ENCODE results near the gene CYP2W1. TPM values are rescaled to one million over a fixed set of nuclear protein-coding genes. Genes with fewer than 3 reads are reported as not detected.

The CYP2W1 gene
- total RNA-seq, 1 experiment from 2014 or later, result not detected

DNA sequence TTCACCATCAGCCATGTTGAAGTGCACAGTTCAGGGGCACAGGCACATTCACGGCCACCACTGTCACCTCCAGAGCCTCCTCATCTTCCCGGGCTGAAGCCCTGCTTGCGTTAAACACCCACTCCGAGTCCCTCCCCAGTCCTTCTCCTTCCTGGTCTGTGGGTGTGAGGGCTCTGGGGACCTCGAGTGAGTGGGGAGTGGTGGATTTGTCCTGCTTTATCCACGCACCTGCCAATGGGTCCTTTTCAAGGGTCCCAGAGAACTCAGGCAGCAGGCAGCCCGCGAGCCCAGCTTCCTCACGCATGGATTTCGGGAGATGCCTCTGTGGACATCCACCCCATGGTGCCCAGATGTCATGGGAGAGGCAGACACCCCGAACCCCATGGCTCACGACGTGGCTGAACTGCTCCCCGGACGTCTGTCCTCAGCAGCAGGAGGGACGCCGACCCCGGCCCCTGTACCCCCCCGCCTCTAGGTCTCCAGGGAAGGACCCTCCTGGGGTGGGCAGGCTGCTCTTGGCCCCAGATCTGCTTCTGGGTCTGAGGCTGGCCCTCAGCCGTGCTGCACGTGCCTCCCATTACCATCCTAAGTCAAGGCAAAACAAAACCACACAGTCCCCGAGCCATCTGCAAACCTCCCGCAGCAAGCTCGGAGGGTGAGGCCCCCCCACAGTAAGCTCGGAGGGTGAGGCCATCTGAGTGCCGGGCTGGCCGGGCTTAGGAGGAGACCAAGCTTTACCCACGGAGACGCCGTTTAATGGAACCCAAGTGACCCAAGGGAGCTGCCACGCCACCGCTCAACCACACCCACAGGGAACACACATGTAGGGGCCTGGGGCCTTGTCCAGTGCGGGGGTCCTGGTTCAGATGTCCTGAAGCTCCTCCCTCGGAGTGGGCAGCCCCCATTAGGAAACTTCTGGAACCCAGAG lies 9.0 kb downstream of the CYP2W1 start:
- DNase-seq (ENCODE audit: low read depth, low spot score) (no peak), ATAC-seq (no peak)
- ChIA-PET CTCF (interaction anchor here (1.4 to 5.0 kb wide), 9 partner anchors 14 to 192 kb away, joined by 4 to 69 read pairs (median 6); partner anchors contain the start of gene COX19), POLR2A (no interaction called here), RAD21 (ENCODE audit: low non-redundant PET in 1 of 2, low total read pairs in 2 of 2, uncharacterized antibody in 2 of 2, unreplicated experiment in 2 of 2) (interaction anchor here (1.3 to 1.6 kb wide), 2 partner anchors 74 kb away, joined by 11 read pairs; no protein-coding TSS in a partner anchor)
- peaks cover 2 to 24% of the 10 kb centered on the region in 2 experiments; a peak in 2 of 4 replicates for H3K4me1 ChIP-seq (ENCODE audit: control insufficient read depth in 1 of 2, insufficient read depth in 2 of 2, low read length in 2 of 2)
- intact Hi-C loops (cut with micrococcal nuclease), result loop anchor here (5.0 kb wide), 1 partner anchor 145 kb away; a partner anchor contains a TSS
- H2AFZ ChIP-seq (ENCODE audit: low read depth, low read length, poor library complexity, severe bottlenecking), result no peak overlapping the region
- TF ChIP-seq POLR2A (IDR thresholded peaks at IDR 0.05; ENCODE audit: borderline replicate concordance, extremely low read depth, insufficient read depth, insufficient read length), result no peak
- no peak for TF ChIP-seq YY1 (IDR thresholded peaks at IDR 0.05; ENCODE audit: extremely low read depth, insufficient replicate concordance, low read depth, low read length)
- TF ChIP-seq, protein P1, sequence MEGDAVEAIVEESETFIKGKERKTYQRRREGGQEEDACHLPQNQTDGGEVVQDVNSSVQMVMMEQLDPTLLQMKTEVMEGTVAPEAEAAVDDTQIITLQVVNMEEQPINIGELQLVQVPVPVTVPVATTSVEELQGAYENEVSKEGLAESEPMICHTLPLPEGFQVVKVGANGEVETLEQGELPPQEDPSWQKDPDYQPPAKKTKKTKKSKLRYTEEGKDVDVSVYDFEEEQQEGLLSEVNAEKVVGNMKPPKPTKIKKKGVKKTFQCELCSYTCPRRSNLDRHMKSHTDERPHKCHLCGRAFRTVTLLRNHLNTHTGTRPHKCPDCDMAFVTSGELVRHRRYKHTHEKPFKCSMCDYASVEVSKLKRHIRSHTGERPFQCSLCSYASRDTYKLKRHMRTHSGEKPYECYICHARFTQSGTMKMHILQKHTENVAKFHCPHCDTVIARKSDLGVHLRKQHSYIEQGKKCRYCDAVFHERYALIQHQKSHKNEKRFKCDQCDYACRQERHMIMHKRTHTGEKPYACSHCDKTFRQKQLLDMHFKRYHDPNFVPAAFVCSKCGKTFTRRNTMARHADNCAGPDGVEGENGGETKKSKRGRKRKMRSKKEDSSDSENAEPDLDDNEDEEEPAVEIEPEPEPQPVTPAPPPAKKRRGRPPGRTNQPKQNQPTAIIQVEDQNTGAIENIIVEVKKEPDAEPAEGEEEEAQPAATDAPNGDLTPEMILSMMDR (IDR thresholded peaks at IDR 0.05 in 2 of 3, conservative IDR thresholded peaks at IDR 0.05 in 1 of 3; ENCODE audit: borderline replicate concordance in 1 of 3, insufficient read depth in 1 of 3, low read depth in 2 of 3, low read length in 2 of 3), result no peak
- TF ChIP-seq, protein P2, sequence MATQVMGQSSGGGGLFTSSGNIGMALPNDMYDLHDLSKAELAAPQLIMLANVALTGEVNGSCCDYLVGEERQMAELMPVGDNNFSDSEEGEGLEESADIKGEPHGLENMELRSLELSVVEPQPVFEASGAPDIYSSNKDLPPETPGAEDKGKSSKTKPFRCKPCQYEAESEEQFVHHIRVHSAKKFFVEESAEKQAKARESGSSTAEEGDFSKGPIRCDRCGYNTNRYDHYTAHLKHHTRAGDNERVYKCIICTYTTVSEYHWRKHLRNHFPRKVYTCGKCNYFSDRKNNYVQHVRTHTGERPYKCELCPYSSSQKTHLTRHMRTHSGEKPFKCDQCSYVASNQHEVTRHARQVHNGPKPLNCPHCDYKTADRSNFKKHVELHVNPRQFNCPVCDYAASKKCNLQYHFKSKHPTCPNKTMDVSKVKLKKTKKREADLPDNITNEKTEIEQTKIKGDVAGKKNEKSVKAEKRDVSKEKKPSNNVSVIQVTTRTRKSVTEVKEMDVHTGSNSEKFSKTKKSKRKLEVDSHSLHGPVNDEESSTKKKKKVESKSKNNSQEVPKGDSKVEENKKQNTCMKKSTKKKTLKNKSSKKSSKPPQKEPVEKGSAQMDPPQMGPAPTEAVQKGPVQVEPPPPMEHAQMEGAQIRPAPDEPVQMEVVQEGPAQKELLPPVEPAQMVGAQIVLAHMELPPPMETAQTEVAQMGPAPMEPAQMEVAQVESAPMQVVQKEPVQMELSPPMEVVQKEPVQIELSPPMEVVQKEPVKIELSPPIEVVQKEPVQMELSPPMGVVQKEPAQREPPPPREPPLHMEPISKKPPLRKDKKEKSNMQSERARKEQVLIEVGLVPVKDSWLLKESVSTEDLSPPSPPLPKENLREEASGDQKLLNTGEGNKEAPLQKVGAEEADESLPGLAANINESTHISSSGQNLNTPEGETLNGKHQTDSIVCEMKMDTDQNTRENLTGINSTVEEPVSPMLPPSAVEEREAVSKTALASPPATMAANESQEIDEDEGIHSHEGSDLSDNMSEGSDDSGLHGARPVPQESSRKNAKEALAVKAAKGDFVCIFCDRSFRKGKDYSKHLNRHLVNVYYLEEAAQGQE (IDR thresholded peaks at IDR 0.05; ENCODE audit: low read depth), result no peak
- TF ChIP-seq CEBPB (IDR thresholded peaks at IDR 0.05; ENCODE audit: low read depth), result no peak
- no peak for TF ChIP-seq JUND (IDR thresholded peaks at IDR 0.05)
- TF ChIP-seq, protein P3, sequence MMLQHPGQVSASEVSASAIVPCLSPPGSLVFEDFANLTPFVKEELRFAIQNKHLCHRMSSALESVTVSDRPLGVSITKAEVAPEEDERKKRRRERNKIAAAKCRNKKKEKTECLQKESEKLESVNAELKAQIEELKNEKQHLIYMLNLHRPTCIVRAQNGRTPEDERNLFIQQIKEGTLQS (IDR thresholded peaks at IDR 0.05), result no peak
- no peak for TF ChIP-seq FOSL1 (IDR thresholded peaks at IDR 0.05; ENCODE audit: low read depth)
- TF ChIP-seq, protein P4, sequence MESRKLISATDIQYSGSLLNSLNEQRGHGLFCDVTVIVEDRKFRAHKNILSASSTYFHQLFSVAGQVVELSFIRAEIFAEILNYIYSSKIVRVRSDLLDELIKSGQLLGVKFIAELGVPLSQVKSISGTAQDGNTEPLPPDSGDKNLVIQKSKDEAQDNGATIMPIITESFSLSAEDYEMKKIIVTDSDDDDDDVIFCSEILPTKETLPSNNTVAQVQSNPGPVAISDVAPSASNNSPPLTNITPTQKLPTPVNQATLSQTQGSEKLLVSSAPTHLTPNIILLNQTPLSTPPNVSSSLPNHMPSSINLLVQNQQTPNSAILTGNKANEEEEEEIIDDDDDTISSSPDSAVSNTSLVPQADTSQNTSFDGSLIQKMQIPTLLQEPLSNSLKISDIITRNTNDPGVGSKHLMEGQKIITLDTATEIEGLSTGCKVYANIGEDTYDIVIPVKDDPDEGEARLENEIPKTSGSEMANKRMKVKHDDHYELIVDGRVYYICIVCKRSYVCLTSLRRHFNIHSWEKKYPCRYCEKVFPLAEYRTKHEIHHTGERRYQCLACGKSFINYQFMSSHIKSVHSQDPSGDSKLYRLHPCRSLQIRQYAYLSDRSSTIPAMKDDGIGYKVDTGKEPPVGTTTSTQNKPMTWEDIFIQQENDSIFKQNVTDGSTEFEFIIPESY (IDR thresholded peaks at IDR 0.05; ENCODE audit: extremely low read depth, insufficient replicate concordance, low read length), result no peak
- TF ChIP-seq ZNF274 (IDR thresholded peaks at IDR 0.05; ENCODE audit: low read depth, low read length), result no peak
- no peak for TF ChIP-seq TCF7L2 (IDR thresholded peaks at IDR 0.05; ENCODE audit: borderline replicate concordance, extremely low read depth, insufficient read depth, insufficient read length)
- TF ChIP-seq EZH2 (IDR thresholded peaks at IDR 0.05), result no peak
- TF ChIP-seq SP1 (IDR thresholded peaks at IDR 0.05; ENCODE audit: low read depth), result no peak
- no peak for TF ChIP-seq ELF1 (IDR thresholded peaks at IDR 0.05; ENCODE audit: borderline replicate concordance, low read depth)
- H3K9me3 ChIP-seq (ENCODE audit: control insufficient read depth in 1 of 2, insufficient read depth in 1 of 2, low read depth in 1 of 2, low read length in 2 of 2), result no peaks in the 10 kb centered on the region
- H3K27ac ChIP-seq (ENCODE audit: low read depth, low read length), result no peak overlapping the region
- H4K20me1 ChIP-seq (ENCODE audit: insufficient read depth), result no peaks in the 10 kb centered on the region
- no TSS peak for BruUV-seq (replicated peaks)
- no peak overlapping the region for H3K9ac ChIP-seq (ENCODE audit: low read length)
- no peak overlapping the region for H3K4me3 ChIP-seq (replicated peaks in 1 of 2; ENCODE audit: low read depth in 1 of 2, low read length in 2 of 2)
- no peaks in the 10 kb centered on the region for H3K79me2 ChIP-seq (ENCODE audit: insufficient read depth, low read length)
- H3K4me2 ChIP-seq (ENCODE audit: low read length), result no peak overlapping the region
- no peaks in the 10 kb centered on the region for H3K27me3 ChIP-seq (ENCODE audit: insufficient read depth, low read length)
- H3K9me2 ChIP-seq (ENCODE audit: insufficient read depth), result no peaks in the 10 kb centered on the region
- H3K36me3 ChIP-seq (ENCODE audit: control insufficient read depth in 1 of 2, insufficient read depth in 2 of 2, low read length in 2 of 2), result no peaks in the 10 kb centered on the region
